NCI-H345 (cell line): ENCODE results near the gene TULP4.
"Not testable (repeated sequence)": the region's sequence is repeated elsewhere in the genome, so short reads cannot be mapped to it uniquely, and the experiment has no call there.

Experiments
- DNase-seq: peaks from one replicate; lab custom pipeline; 2025; lab: John Stamatoyannopoulos, UW

The TULP4 gene

GRCh38 chr6:158295976-158296853 lies 16.1 kb upstream of the TULP4 start:
- DNase-seq = not testable (repeated sequence)

DNA sequence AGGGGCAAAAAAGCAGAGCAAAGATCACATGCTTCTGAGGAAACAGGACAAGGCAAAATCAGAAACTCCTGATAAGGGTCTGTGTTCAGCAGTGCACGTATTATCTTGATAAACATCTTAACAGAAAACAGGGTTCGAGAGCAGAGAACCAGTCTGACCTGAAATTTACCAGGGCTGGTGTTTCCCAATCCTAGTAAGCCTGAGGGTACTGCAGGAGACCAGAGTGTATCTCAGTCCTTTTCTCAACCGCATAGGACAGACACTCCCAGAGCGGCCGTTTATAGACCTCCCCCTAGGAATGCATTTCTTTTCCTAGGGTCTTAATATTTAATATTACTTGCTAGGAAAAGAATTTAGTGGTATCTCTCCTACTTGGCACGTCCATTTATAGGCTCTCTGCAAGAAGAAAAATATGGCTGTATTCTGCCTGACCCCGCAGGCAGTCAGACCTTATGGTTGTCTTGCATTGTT lies 15.4 kb upstream of the TULP4 start:
- DNase-seq = not testable (repeated sequence)

DNA sequence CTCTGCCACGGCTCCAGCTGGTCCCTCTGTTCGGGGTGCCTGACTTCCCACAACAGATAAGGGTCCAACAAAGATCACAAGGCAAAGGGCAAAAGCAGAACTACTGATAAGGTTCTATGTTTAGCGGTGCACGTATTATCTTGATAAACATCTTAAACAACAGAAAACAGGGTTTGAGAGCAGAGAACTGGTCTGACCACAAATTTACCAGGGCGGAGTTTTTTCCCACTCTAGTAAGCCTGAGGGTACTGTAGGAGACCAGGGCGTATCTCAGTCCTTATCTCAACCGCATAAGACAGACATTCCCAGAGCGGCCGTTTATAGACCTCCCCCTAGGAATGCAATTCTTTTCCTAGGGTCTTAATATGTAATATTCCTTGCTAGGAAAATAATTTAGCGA lies 14.6 kb upstream of the TULP4 start:
- DNase-seq = not testable (repeated sequence)

DNA sequence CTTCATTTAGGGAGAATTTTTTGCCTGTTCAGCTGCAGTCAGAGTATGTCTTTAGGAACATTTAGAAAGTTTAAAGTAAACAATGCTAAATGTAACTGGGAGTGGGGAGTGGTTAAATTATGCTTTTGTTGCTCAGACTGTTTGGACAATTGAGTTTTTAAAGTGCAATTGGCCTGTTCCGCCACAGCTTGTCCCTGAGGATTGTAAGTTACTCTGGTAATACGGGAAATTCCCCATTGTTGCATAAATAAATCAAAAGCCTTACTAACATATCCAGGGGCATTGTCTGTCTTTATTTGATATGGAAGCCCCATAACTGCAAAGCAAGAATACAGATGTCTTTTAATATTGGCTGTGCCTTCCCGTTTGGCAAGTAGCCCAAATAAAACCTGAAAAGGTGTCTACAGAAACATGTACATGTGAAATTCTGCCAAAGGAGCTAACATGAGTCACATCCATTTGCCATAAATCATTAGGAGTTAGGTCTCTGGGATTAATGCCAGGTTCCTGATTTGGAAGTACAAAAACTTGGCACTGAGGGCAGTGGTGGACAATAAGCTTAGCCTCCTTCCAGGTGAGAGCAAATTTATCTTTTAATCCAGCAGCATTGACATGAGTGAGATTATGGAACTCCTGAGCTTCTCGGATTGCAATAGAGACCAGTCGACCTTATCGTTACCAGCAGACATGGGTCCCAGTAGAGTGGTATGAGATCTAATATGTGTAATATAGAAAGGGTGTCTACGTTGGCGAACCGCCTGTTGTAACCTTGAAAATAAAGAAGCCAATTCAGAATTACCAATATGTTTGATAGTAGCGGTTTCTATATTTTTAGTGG lies 11.7 kb upstream of the TULP4 start:
- DNase-seq = peak; percentile 89

DNA sequence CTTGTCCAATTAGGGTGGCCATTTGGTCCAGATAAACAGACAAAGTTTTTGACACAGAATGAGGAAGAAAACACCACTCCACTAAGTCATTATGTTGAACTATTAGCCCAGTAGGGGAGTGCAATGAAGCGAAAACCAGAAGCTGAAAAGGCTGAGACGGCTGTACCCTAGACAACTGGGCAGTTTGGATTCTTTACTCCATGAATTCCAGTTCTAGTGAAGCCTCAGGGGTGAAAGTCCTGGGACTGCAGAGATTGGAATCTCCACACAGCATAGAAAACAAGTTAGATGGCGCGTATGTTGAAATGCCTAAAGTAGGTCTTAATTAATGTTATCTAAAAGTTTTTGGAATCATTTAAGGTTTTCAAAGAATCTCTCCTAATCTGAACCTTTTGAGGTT lies 10.7 kb upstream of the TULP4 start:
- not testable (repeated sequence) for DNase-seq

GRCh38 chr6:158302195-158302796 lies 10.0 kb upstream of the TULP4 start:
- DNase-seq = not testable (repeated sequence)

DNA sequence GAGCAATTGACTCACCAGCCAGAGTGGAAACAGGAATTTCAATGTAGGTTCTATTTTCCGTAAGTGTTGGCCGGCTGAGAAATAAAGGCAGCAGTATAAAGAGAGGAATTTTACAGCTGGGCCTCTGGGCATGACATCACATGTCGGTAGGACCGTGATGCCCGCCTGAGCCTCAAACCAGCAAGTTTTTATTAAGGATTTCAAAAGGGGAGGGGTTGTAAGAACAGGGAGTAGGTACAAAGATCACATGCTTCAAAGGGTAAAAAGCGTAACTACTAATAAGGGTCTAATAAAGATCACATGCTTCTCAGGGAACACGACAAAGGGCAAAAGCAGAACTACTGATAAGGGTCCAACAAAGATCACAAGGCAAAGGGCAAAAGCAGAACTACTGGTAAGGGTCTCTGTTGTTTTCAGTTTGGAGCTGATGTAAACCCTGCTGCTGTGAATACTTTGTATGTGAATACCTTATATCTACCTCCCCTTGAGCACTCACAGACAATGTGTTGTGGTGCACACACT lies 9.0 kb upstream of the TULP4 start:
- DNase-seq = no peak

GRCh38 chr6:158304254-158304653 lies 8.0 kb upstream of the TULP4 start:
- no peak for DNase-seq

DNA sequence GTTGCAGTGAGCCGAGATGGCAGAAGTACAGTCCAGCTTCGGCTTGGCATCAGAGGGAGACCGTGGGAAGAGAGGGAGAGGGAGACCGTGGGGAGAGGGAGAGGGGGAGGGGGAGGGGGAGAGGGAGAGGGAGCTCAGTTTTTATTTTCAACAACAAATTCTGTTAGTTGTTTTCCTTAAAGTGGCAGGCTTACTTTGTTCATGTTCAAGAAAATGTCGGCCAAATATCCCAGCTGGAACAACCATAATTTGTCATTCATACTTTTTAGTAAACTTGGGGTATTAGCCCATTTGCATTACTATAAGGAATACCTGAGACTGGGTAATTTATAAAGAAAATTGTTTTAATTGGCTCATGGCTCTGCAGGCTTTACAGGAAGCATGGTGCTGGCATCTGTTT lies 2.5 kb upstream of the TULP4 start:
- no peak for DNase-seq

GRCh38 chr6:158311193-158311592 lies 1.1 kb upstream of the TULP4 start:
- DNase-seq = no peak

DNA sequence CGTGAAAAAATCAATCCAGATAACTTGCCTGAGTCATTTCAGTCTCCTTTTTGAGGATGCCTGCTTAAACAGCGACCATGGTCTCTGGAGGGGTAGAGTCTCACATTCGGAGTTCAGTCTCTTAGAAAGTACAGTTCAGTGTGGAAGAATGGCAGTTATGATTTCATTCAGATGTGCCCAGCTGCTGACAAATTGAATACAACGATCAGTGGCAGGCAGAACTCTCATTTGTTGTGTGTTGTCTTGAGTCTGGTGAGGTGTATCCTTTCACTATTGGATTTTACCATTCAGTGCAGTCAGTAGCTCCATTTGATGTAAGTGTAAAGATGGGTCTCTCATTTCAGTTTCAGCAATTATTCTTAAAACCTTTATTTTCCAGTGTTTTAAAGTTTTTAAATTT lies 639 bp upstream of the TULP4 start:
- no peak for DNase-seq

GRCh38 chr6:158312672-158313397 lies 570 bp downstream of the TULP4 start:
- DNase-seq = no peak

- DNase-seq = no peak
These were observed 1.7 kb downstream of the TULP4 start for GRCh38 chr6:158313989-158314388.

- DNase-seq = no peak
These were observed 2.5 kb downstream of the TULP4 start for GRCh38 chr6:158314737-158315136.

GRCh38 chr6:158316022-158316421 lies 3.8 kb downstream of the TULP4 start:
- no peak for DNase-seq

DNA sequence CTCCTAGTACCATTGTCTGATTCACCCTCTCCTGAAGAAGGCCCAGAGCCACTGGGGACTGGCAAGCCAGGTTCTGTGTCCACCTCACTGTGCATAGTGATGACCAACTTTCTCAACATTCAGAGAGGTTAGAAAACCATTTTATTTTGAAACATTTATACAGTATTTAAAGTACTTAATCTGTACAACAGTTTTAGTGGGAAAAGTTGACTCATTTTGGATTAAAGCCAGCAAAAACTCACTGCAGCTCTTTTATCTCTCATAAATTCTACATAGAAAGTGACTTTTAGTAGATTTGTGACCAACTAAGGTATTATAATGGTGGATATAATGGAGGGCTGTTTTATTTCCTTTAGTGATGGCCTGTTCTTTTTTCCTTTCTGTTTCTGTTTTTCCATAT lies 9.7 kb downstream of the TULP4 start:
- DNase-seq = no peak

- DNase-seq = no peak
These were observed 10.1 kb downstream of the TULP4 start for GRCh38 chr6:158322400-158322723.

DNA sequence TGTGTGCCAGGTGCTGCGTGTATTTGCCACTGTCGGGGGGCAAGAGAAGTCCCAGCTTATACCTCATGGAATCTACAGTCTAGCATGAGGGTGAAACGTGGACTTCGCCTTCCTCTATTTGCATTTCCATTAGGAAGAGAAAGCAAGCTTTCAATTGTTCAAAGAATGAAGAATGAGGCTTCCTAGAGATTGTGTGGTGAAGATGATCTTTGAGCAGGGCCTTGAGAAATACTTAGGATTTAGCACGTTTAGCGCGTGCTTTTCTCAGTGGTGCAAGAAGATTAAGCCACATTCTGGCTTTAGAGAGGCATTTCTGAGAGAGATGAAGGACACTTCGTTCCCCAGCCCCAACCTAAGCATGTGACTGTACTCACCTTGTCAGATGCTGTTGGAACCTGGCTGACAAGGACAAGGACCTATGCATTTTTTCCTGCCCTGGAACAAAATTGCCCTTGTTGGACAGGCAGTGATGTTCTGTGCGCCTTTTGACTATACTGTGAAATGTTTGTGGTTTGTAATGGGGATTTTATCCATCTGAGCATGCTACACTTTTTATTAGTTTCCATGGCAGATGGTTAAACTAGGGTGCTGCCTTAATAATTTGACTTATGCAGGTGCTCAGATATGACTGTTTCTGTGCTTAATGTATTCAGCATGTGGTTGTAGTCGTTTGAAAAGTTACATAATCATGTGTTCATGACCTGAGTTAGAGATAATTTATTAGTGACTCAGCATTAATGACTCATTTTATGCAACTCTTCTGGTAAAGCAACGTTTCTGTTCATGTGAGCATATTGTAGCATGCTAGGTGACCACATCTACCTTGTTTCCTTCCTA lies 10.7 kb downstream of the TULP4 start:
- DNase-seq = no peak

GRCh38 chr6:158323561-158323958 lies 11.3 kb downstream of the TULP4 start:
- DNase-seq = no peak

- DNase-seq = no peak
These were observed 11.9 kb downstream of the TULP4 start for GRCh38 chr6:158324136-158324535.

DNA sequence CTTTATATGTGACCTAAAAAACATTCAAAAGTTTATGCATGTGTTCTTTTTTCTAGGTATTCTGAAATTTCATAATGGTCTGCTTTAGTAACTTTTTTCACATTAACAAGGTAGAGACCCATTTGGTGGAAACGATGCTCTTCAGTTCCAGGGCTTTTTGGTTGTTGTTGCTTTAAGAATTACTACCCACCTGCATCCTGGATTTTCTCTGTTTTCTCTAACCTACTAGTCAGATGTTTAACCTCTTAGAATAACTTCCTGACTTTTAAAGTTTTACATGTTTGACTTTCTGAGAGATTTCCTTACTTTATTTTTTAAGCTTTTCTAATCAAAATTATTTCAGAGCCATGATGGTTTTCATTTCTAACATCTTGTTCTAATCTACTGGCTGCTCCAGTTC lies 14.9 kb downstream of the TULP4 start:
- DNase-seq = no peak
